GM18517 (cell line): ENCODE measurements around the gene CCDC61.

Source experiments
- ATAC-seq: cut with Tn5 transposase; IDR thresholded peaks from one replicate; pipeline ENCODE4 v1.9.1; 2021; ENCODE audit warnings: mild to moderate bottlenecking, moderate library complexity; ENCODE audit not compliant: unreplicated experiment

The CCDC61 gene

GRCh38 chr19:46036744-46037128 lies 41.5 kb downstream of the CCDC61 start:
- ATAC-seq = no peak

GRCh38 chr19:46040125-46040524 lies 44.9 kb downstream of the CCDC61 start:
- ATAC-seq = no peak

DNA sequence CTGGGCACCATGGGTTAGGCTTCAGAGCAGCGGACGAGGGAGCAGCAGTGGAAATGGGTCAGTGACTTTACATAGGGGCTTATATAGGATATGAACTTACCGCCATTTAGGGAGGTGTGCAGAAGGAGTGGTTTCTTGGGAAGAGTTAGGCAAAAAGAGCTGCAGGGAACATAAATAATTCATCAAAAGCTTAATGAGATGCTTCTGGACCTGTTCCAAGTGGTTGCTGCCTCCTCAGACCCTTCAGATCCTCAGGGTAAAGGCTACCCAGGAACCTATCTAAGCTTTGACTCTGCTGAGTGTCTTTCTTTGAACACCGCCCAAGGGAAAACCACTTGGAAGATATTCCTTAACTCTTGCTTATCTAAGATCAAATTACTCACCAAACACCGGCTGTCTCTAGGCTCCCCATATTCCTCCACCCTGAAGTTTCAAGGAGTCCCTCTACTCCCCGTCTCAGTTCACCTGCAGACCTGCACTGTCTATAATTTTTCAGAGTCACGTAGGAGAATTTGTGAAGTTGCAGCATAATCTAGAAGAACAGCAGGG lies 45.8 kb downstream of the CCDC61 start, which contains the start of gene IGFL4:
IGFL4 (minus strand) TSS at position 51 of the 549 bp plus-strand sequence; CDS start at position 11, 40 bp downstream.
- ATAC-seq = no peak

GRCh38 chr19:46042252-46042883 lies 47.1 kb downstream of the CCDC61 start:
- ATAC-seq = no peak

DNA sequence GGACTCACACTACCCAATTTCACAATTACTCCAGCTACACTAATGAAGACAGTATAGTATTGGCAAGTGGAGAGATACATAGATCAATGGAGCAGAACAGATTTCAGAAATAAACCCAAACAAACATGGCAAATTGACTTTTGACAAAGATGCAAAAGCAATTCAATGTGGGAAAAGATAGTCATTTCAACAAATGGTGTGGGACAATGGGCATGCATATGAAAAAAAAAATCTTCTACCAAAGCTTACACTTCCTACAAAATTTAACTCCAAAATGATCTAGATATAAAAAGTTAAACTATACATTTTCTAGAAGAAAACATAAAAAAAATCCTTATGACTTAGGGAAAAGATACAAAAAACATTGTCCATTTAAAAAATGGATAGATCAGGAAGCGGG lies 48.3 kb downstream of the CCDC61 start:
- no peak for ATAC-seq

DNA sequence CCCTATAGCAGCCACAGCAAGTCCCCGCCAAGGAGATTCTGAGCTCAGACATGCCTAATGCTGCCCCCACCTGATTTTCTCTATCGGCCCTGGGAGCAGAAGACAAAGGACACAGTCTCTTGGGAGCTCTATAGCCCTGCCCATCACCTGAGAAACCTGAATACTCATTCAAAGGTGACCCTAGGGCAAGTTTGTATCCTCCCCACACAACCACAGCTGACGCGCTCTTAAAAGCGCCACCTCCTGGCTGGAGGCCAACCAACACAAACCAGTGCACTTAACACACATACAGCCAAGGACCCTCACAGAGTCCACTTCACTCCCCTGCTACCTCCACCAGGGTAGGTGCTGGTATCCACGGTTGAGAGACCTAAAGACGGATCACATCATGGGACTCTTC lies 54.3 kb downstream of the CCDC61 start:
- no peak for ATAC-seq

DNA sequence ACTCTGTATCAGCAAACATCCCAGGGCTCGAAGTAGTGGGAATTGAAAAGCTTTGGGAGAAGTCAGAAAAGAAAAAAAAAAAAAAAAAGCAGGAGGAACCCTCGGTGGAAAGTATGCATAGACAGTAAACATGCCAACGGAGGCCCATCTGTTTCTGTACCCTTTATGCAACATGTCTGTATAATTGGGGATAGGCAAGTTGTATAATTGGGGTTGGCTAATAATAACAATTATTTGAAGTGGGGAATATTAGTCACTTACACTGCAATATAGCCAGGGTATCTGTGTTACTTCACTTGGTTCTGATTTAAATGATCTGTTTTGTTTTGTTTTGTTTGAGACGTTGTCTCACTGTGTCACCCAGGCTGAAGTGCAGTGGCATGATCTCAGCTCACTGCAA lies 57.6 kb downstream of the CCDC61 start:
- no peak for ATAC-seq

GRCh38 chr19:46056536-46056935 lies 61.3 kb downstream of the CCDC61 start:
- no peak for ATAC-seq

- ATAC-seq = no peak
Measured at GRCh38 chr19:46058778-46059177, 63.5 kb downstream of the CCDC61 start.

DNA sequence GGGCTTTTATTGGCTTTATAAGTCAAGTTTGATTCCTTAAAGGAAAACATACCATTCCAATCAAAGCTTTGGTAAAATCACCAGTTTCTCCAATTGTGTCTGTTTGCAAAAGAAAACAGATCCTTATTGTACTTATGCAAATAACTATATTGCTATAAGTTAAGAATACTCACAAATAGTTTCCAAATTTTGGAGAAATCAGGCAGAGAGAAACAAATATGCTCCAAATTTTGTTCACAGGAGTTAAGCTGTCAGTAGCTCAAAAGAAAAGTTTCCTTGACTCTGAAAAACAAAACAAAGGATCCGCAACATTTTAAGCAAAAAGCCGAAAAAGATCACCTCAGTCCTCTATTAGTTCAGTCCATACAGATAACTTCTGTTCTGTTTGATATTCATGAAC lies 64.7 kb downstream of the CCDC61 start:
- ATAC-seq = no peak

DNA sequence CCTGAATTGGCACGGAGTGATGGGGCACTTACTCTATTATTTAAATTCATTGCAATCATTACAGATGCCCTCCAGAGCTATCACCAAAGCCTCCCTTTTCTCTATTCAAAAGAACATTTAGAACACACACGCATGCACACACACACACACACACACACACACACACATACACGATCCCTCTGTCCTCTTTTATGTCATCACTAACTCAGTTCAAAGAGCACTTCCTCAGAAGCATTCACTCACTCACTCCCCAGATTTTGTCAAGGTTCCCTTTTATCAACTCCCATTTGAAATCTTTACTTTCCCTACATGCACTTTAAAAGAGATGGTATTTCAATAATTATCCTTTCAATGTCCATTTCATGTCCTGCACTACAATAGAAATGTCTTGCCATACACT lies 67.9 kb downstream of the CCDC61 start:
- no peak for ATAC-seq

DNA sequence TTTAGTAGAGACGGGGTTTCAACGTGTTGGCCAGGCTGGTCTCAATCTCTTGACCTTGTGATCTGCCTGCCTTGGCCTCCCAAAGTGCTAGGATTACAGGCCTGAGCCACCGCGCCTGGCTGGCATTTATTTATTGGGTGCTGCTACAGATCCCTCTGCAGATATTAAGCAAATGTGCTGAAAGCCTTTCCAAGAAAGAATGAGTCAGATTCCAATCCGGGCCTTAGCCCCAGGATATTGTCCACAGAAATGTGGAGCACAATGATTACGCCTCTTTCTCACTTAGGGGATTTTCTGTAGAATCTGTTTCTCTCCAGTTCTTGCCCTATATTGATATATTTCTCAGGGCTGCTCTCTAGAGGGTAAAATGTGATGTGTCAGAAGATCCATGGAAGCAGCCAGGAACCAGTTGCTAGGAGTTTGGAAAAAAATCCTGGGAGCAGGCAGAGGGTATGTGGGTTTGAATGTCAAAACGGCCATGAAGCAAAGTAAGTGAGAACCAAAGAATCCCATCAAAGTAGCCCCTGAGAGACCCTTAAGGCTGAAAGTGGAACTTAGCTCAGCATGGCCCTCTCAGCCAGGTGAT lies 70.3 kb downstream of the CCDC61 start:
- ATAC-seq = no peak

GRCh38 chr19:46066471-46066870 lies 71.2 kb downstream of the CCDC61 start:
- no peak for ATAC-seq

DNA sequence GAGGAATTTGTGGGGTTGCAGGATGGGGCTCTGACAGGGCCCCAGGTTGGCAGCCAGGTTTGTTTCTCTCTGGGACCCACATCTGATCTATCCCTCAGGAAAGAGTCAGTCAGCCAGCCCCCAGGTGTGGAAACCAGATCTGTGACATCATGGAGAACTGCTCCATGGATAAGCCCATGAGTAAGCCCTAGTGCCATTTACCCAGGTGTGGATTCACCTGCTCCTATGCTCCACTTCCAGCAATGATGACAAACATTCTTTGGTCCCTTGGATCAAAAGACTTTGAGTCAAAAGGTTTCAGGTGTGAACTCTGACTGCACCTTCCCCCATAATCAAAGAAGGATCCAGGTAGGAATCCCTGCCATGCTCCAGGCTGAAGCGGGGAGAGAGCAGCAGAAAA lies 72.4 kb downstream of the CCDC61 start:
- ATAC-seq = no peak
